HG03039 (cell line): ENCODE data around the gene PRELID2.
"Not testable (repeated sequence)": the region's sequence is repeated elsewhere in the genome, so short reads cannot be mapped to it uniquely, and the experiment has no call there.

Experiments
- ATAC-seq: cut with Tn5 transposase; IDR thresholded peaks from one replicate; pipeline ENCODE4 v1.9.1; 2021; ENCODE audit warnings: mild to moderate bottlenecking, moderate library complexity; ENCODE audit not compliant: unreplicated experiment

Gene PRELID2

GRCh38 chr5:145798503-145798902 lies 36.6 kb downstream of the PRELID2 start:
- ATAC-seq: not testable (repeated sequence)

GRCh38 chr5:145797336-145797735 lies 37.8 kb downstream of the PRELID2 start:
- no peak for ATAC-seq

GRCh38 chr5:145796318-145796717 lies 38.8 kb downstream of the PRELID2 start:
- no peak for ATAC-seq

GRCh38 chr5:145793574-145793973 lies 41.6 kb downstream of the PRELID2 start:
- no peak for ATAC-seq

GRCh38 chr5:145792840-145793239 lies 42.3 kb downstream of the PRELID2 start:
- no peak for ATAC-seq

- no peak for ATAC-seq
Measured at GRCh38 chr5:145791866-145792265, 43.3 kb downstream of the PRELID2 start.

GRCh38 chr5:145787996-145788395 lies 47.1 kb downstream of the PRELID2 start:
- ATAC-seq: no peak

GRCh38 chr5:145787507-145787906 lies 47.6 kb downstream of the PRELID2 start:
- ATAC-seq: no peak

GRCh38 chr5:145787001-145787400 lies 48.1 kb downstream of the PRELID2 start:
- no peak for ATAC-seq

- ATAC-seq: no peak
Measured at GRCh38 chr5:145780982-145781381, 54.2 kb downstream of the PRELID2 start.

GRCh38 chr5:145778144-145778900 lies 56.8 kb downstream of the PRELID2 start:
- no peak for ATAC-seq

- ATAC-seq: no peak
Measured at GRCh38 chr5:145777445-145778063, 57.6 kb downstream of the PRELID2 start.

- no peak for ATAC-seq
Measured at GRCh38 chr5:145776886-145777285, 58.3 kb downstream of the PRELID2 start.

GRCh38 chr5:145775893-145776444 lies 59.2 kb downstream of the PRELID2 start:
- no peak for ATAC-seq

GRCh38 chr5:145775411-145775810 lies 59.7 kb downstream of the PRELID2 start:
- ATAC-seq: no peak

- no peak for ATAC-seq
Measured at GRCh38 chr5:145774442-145774841, 60.7 kb downstream of the PRELID2 start.

- ATAC-seq: no peak
Measured at GRCh38 chr5:145772466-145772865, 62.7 kb downstream of the PRELID2 start.

- ATAC-seq: no peak
Measured at GRCh38 chr5:145768863-145769262, 66.3 kb downstream of the PRELID2 start.

GRCh38 chr5:145764325-145764724 lies 70.8 kb downstream of the PRELID2 start:
- ATAC-seq: no peak

- ATAC-seq: no peak
Measured at GRCh38 chr5:145762833-145763232, 72.3 kb downstream of the PRELID2 start.

- ATAC-seq: no peak
Measured at GRCh38 chr5:145761254-145761653, 73.9 kb downstream of the PRELID2 start.

- no peak for ATAC-seq
Measured at GRCh38 chr5:145760660-145761059, 74.5 kb downstream of the PRELID2 start.
